HUES64 (cell line): ENCODE results near the gene CACNA2D1. TPM values are rescaled to one million over a fixed set of nuclear protein-coding genes. Genes with fewer than 3 reads are reported as not detected.

ENCODE experiments used
- H3K27ac ChIP-seq: 2 replicates; pipeline ENCODE4 v1.7.0; 2013; ENCODE audit warnings: low read depth, low read length, inconsistent platforms
- H3K27me3 ChIP-seq: 2 replicates; pipeline ENCODE4 v1.6.1; 2013; ENCODE audit warnings: mild to moderate bottlenecking, low read length; ENCODE audit not compliant: insufficient read depth
- H3K36me3 ChIP-seq: 2 replicates; pipeline ENCODE4 v1.6.1; 2013; ENCODE audit warnings: mild to moderate bottlenecking, low read length; ENCODE audit not compliant: insufficient read depth
- H3K4me1 ChIP-seq: 2 replicates; pipeline ENCODE4 v1.6.1; 2013; ENCODE audit warnings: mild to moderate bottlenecking, low read length, moderate library complexity; ENCODE audit not compliant: insufficient read depth
- H3K4me3 ChIP-seq: 2 replicates; pipeline ENCODE4 v1.5.1; 2013; ENCODE audit warnings: mild to moderate bottlenecking, low read length, moderate library complexity
- H3K9ac ChIP-seq: 2 replicates; pipeline ENCODE4 v1.6.1; 2013; ENCODE audit warnings: mild to moderate bottlenecking, low read depth, low read length
- H3K9me3 ChIP-seq: 2 replicates; pipeline ENCODE4 v1.6.1; 2013; ENCODE audit warnings: low read depth, low read length; ENCODE audit not compliant: insufficient read depth
- WGBS: fragments of 150-250, 120-280 bp; methylation state at CpG from one replicate; pipeline ENCODE4 v1.1.7; 2013; ENCODE audit warnings: missing lambda C conversion rate; 5-methylcytosine and 5-hydroxymethylcytosine counted together
- polyA plus RNA-seq, 2 experiments: library from polyadenylated mRNA; stranded (reverse); fragments of 50-300 nt; gene quantifications; one replicate each; pipeline ENCODE4 v1.2.3, GENCODE V29; 2013

The CACNA2D1 gene
- 9.9 TPM for polyA plus RNA-seq (2013, experiment 1 of 2)
- polyA plus RNA-seq (2013, experiment 2 of 2) = 9.6 TPM

- peak within 1 kb of the TSS; percentile 90 for H3K4me3 ChIP-seq
- H3K27me3 ChIP-seq = peaks cover 12% of the 10 kb centered on the region; the same call in 1 of the 2 replicates
- peak within 1 kb of the TSS; percentile 89 for H3K9ac ChIP-seq
- no peaks in the 10 kb centered on the region for H3K9me3 ChIP-seq
- H3K4me1 ChIP-seq = peaks cover 49% of the 10 kb centered on the region
- no peaks in the 10 kb centered on the region for H3K36me3 ChIP-seq
- H3K27ac ChIP-seq = peak within 1 kb of the TSS; percentile 91
- under 1% methylated on average over 74 of the region's 82 CpGs for WGBS
Measured at GRCh38 chr7:82443547-82444219, at the start of gene CACNA2D1. Gene CACNA2D1 (minus strand): TSS chr7:82443777.

GRCh38 chr7:82481499-82482097, 38.0 kb upstream of the CACNA2D1 start:
- H3K9me3 ChIP-seq = no peaks in the 10 kb centered on the region; the same call in 1 of the 2 replicates
- no CpG with 5 or more reads among the region's 3 CpGs for WGBS

GRCh38 chr7:82477733-82478515, 34.3 kb upstream of the CACNA2D1 start:
- no peak overlapping the region for H3K9ac ChIP-seq
- H3K27me3 ChIP-seq = no peaks in the 10 kb centered on the region
- WGBS = 80% methylated on average over 1 of the region's 2 CpGs
- no peaks in the 10 kb centered on the region for H3K36me3 ChIP-seq
- H3K4me3 ChIP-seq = no peak overlapping the region
- H3K27ac ChIP-seq = no peak overlapping the region
- no peaks in the 10 kb centered on the region for H3K9me3 ChIP-seq
- no peaks in the 10 kb centered on the region for H3K4me1 ChIP-seq

More at GRCh38 chr7:82481499-82482097, 38.0 kb upstream of the CACNA2D1 start:
- H3K4me1 ChIP-seq = no peaks in the 10 kb centered on the region
- H3K27me3 ChIP-seq = no peaks in the 10 kb centered on the region
- no peak overlapping the region for H3K9ac ChIP-seq
- no peak overlapping the region for H3K27ac ChIP-seq
- H3K36me3 ChIP-seq = no peaks in the 10 kb centered on the region
- no peak overlapping the region for H3K4me3 ChIP-seq

GRCh38 chr7:82472966-82473365, 29.4 kb upstream of the CACNA2D1 start:
- Histone ChIP-seq H3K27me3 (no peaks in the 10 kb centered on the region), H3K9ac (no peak overlapping the region), H3K36me3 (no peaks in the 10 kb centered on the region), H3K4me3 (no peak overlapping the region), H3K27ac (no peak overlapping the region), H3K9me3 (no peaks in the 10 kb centered on the region), H3K4me1 (peaks cover 27% of the 10 kb centered on the region)
- WGBS = 92% methylated on average over 9 of the region's 9 CpGs

GRCh38 chr7:82471351-82472020, 27.9 kb upstream of the CACNA2D1 start:
- no peaks in the 10 kb centered on the region for H3K27me3 ChIP-seq
- WGBS = 73% methylated on average over 6 of the region's 6 CpGs

DNA sequence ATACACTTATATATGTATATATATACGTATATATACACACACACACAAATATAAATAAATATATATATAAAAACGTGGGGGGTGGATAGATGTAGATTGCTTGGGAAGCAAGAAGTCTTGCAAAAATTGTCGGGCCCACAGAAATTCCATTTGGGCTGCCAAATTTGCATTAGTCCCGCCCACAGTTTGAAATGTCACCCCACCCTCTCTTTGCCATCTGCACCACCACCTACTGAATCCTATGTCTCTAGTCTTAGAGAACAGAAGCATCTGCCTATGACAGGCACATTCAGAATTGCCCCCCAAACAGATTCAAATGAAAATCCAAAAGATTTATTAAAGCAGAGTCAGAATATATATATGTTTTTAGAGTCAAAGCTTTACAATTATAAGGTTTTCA, 25.6 kb upstream of the CACNA2D1 start:
- H3K4me3 ChIP-seq = no peak overlapping the region
- H3K9me3 ChIP-seq = no peaks in the 10 kb centered on the region
- H3K36me3 ChIP-seq = no peaks in the 10 kb centered on the region
- 65% methylated on average over 3 of the region's 4 CpGs for WGBS
- H3K27me3 ChIP-seq = no peaks in the 10 kb centered on the region
- H3K27ac ChIP-seq = no peak overlapping the region
- no peak overlapping the region for H3K9ac ChIP-seq
- peaks cover 27% of the 10 kb centered on the region for H3K4me1 ChIP-seq

More at GRCh38 chr7:82471351-82472020, 27.9 kb upstream of the CACNA2D1 start:
- peaks cover 27% of the 10 kb centered on the region for H3K4me1 ChIP-seq
- no peaks in the 10 kb centered on the region for H3K36me3 ChIP-seq
- H3K9ac ChIP-seq = no peak overlapping the region
- peak overlapping the region; percentile 47; the same call in 1 of the 2 replicates for H3K27ac ChIP-seq
- no peaks in the 10 kb centered on the region for H3K9me3 ChIP-seq
- H3K4me3 ChIP-seq = no peak overlapping the region

GRCh38 chr7:82468435-82468834, 24.9 kb upstream of the CACNA2D1 start:
- WGBS = 79% methylated on average over 3 of the region's 3 CpGs
- Histone ChIP-seq H3K4me1 (peaks cover 27% of the 10 kb centered on the region), H3K9me3 (0 out of 2 replicates have a peak, but pooled peaks cover 4% of the 10 kb centered on the region), H3K36me3 (no peaks in the 10 kb centered on the region), H3K4me3 (no peak overlapping the region), H3K27ac (no peak overlapping the region), H3K27me3 (no peaks in the 10 kb centered on the region), H3K9ac (no peak overlapping the region)

DNA sequence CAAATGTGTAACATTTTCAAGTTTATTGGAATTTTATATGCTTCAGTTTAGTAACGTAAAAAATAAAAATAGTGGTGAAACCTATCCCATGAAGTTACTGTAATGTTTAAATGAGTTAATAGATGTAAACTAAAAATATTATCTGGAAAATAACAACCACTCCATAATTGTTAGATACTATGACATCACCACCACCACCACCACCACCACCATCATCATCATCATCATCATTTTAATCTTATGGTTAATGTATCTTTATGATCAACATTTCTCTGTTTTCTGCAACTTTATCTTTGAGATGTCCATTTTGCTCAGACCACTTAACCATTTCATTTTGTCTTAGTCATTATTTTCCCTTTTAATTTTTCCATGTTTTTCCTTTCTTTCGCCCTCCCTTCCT, 23.4 kb upstream of the CACNA2D1 start:
- no peaks in the 10 kb centered on the region for H3K36me3 ChIP-seq
- H3K9ac ChIP-seq = no peak overlapping the region
- no peak overlapping the region for H3K4me3 ChIP-seq

DNA sequence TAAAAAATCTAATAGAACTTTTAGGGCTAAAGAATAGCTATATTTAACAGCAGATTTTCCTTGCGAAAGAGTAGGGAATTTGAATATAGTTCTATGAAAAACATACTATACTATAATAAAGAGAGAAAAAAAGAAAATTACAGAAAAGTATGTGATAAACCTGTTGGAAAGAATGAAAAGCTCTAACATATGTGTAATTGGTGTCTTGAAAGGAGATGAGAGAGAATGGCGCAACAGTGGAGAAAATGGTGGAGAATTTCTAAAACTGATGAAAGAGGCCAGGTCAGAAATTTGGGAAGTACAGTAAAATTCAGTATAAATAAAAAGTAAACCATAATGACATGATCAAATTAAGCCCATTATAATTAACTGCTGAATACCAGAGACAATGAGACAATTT, 20.8 kb upstream of the CACNA2D1 start:
- Histone ChIP-seq H3K9me3 (0 out of 2 replicates have a peak, but pooled peaks cover 4% of the 10 kb centered on the region), H3K9ac (no peak overlapping the region), H3K4me3 (no peak overlapping the region), H3K36me3 (no peaks in the 10 kb centered on the region), H3K27me3 (no peaks in the 10 kb centered on the region), H3K4me1 (0 out of 2 replicates have a peak, but pooled peaks cover 2% of the 10 kb centered on the region), H3K27ac (no peak overlapping the region)
- WGBS = 98% methylated on average over 1 of the region's 2 CpGs

More for the DNA sequence above, 23.4 kb upstream of the CACNA2D1 start:
- Histone ChIP-seq H3K4me1 (peaks cover 19% of the 10 kb centered on the region), H3K27me3 (no peaks in the 10 kb centered on the region), H3K27ac (no peak overlapping the region), H3K9me3 (0 out of 2 replicates have a peak, but pooled peaks cover 4% of the 10 kb centered on the region)
- no CpG with 5 or more reads among the region's 2 CpGs for WGBS

- Histone ChIP-seq H3K9ac (no peak overlapping the region), H3K4me1 (peaks cover 4% of the 10 kb centered on the region; the same call in 1 of the 2 replicates), H3K9me3 (no peaks in the 10 kb centered on the region), H3K36me3 (no peaks in the 10 kb centered on the region), H3K27me3 (no peaks in the 10 kb centered on the region), H3K4me3 (no peak overlapping the region), H3K27ac (no peak overlapping the region)
- WGBS = 96% methylated on average over 3 of the region's 3 CpGs
Measured at GRCh38 chr7:82455295-82455694, 11.7 kb upstream of the CACNA2D1 start.
